GM19025 (cell line): Measurements from ENCODE around the gene COL1A1.

ENCODE experiments used
- ATAC-seq: cut with Tn5 transposase; IDR thresholded peaks from one replicate; pipeline ENCODE4 v1.9.1; 2021; ENCODE audit warnings: mild to moderate bottlenecking, low read depth, moderate library complexity; ENCODE audit not compliant: unreplicated experiment

Gene COL1A1

GRCh38 chr17:50175035-50175807 lies 26.2 kb downstream of the COL1A1 start:
- no peak for ATAC-seq

GRCh38 chr17:50174444-50174843 lies 27.0 kb downstream of the COL1A1 start:
- ATAC-seq, result no peak

- no peak for ATAC-seq
Observed at GRCh38 chr17:50173335-50173941, 28.0 kb downstream of the COL1A1 start.

GRCh38 chr17:50172936-50173334 lies 28.5 kb downstream of the COL1A1 start:
- ATAC-seq, result no peak

- no peak for ATAC-seq
Observed at GRCh38 chr17:50172130-50172529, 29.3 kb downstream of the COL1A1 start.

- ATAC-seq, result no peak
Observed at GRCh38 chr17:50171371-50172071, 29.9 kb downstream of the COL1A1 start.

GRCh38 chr17:50170662-50171370 lies 30.6 kb downstream of the COL1A1 start:
- peak; percentile 66 for ATAC-seq

GRCh38 chr17:50169881-50170459 lies 31.5 kb downstream of the COL1A1 start:
- ATAC-seq, result no peak

GRCh38 chr17:50169121-50169764 lies 32.2 kb downstream of the COL1A1 start:
- no peak for ATAC-seq

- no peak for ATAC-seq
Observed at GRCh38 chr17:50168319-50168718, 33.1 kb downstream of the COL1A1 start.

GRCh38 chr17:50167371-50167770 lies 34.1 kb downstream of the COL1A1 start:
- ATAC-seq, result no peak

GRCh38 chr17:50166518-50167181 lies 34.8 kb downstream of the COL1A1 start:
- no peak for ATAC-seq

GRCh38 chr17:50165867-50166517 lies 35.4 kb downstream of the COL1A1 start, which contains the start of gene SGCA:
Gene SGCA (plus strand): TSS chr17:50166005. CDS start chr17:50166041, 36 bp downstream.
- ATAC-seq, result no peak

- no peak for ATAC-seq
Observed at GRCh38 chr17:50165466-50165865, 36.0 kb downstream of the COL1A1 start.

- no peak for ATAC-seq
Observed at GRCh38 chr17:50165066-50165465, 36.4 kb downstream of the COL1A1 start.

GRCh38 chr17:50164697-50164988 lies 36.8 kb downstream of the COL1A1 start:
- ATAC-seq, result no peak

GRCh38 chr17:50163843-50164696 lies 37.4 kb downstream of the COL1A1 start:
- peak; percentile 41 for ATAC-seq
